Glutamatergic neuron (in vitro differentiated cells): ENCODE measurements around the gene MRTFB. TPM values are rescaled to one million over a fixed set of nuclear protein-coding genes. Genes with fewer than 3 reads are reported as not detected.
A peak's percentile ranks its signal among the peaks of the same experiment; 100 is the strongest.

ENCODE experiments used
- DNase-seq: peaks from one replicate; pipeline ENCODE4 v3.0.0; 2022
- H3K27ac Mint-ChIP-seq: one replicate; pipeline ENCODE4 v1.8.0; 2020; ENCODE audit warnings: mild to moderate bottlenecking, mixed read lengths, inconsistent platforms; ENCODE audit not compliant: unreplicated experiment
- H3K27me3 Mint-ChIP-seq: one replicate; pipeline ENCODE4 v1.8.0; 2020; ENCODE audit warnings: mild to moderate bottlenecking, moderate library complexity, mixed read lengths, inconsistent platforms; ENCODE audit not compliant: unreplicated experiment
- H3K36me3 Mint-ChIP-seq: one replicate; pipeline ENCODE4 v1.8.0; 2020; ENCODE audit warnings: mild to moderate bottlenecking, mixed read lengths, inconsistent platforms; ENCODE audit not compliant: unreplicated experiment
- H3K4me1 Mint-ChIP-seq: one replicate; pipeline ENCODE4 v1.8.0; 2020; ENCODE audit warnings: mild to moderate bottlenecking, low read depth, mixed read lengths, inconsistent platforms; ENCODE audit not compliant: unreplicated experiment
- H3K4me3 Mint-ChIP-seq: one replicate; pipeline ENCODE4 v1.8.0; 2020; ENCODE audit warnings: mild to moderate bottlenecking, mixed read lengths, inconsistent platforms; ENCODE audit not compliant: unreplicated experiment
- H3K9me3 Mint-ChIP-seq: one replicate; pipeline ENCODE4 v1.8.0; 2020; ENCODE audit warnings: mild to moderate bottlenecking, moderate library complexity, mixed read lengths, inconsistent platforms; ENCODE audit not compliant: unreplicated experiment
- CTCF ChIP-seq: fragments of 200-600 bp; sonication (generic); IDR thresholded peaks from one replicate; pipeline ENCODE4 v1.5.0; 2021; ENCODE audit not compliant: partially characterized antibody, unreplicated experiment
- total RNA-seq: library from RNA; stranded (reverse); fragmentation: NEBNext Ultra II Directional; extraction: Animal tissue kit (Norgen Biotek cat#: 25700); gene quantifications from one replicate; pipeline ENCODE4 v1.2.1, GENCODE V29; 2021; ENCODE audit not compliant: unreplicated experiment

MRTFB gene
- total RNA-seq, 1 donor from 2014 or later, result 29.6 TPM

- Mint-ChIP-seq H3K36me3 (no peaks in the 10 kb centered on the region), H3K9me3 (peaks cover 3% of the 10 kb centered on the region), H3K27me3 (peaks cover 5% of the 10 kb centered on the region), H3K4me3 (no peak overlapping the region), H3K4me1 (no peaks in the 10 kb centered on the region), H3K27ac (no peak overlapping the region)
- no peak for TF ChIP-seq CTCF
- no peak for DNase-seq
These were observed 7.2 kb upstream of the MRTFB start for GRCh38 chr16:14063618-14064581.

- peak overlapping the region; percentile 84 for H3K4me3 Mint-ChIP-seq
- peaks cover 3% of the 10 kb centered on the region for H3K9me3 Mint-ChIP-seq
- TF ChIP-seq CTCF, result no peak
- H3K27ac Mint-ChIP-seq, result no peak overlapping the region
- no peak for DNase-seq
- peaks cover 2% of the 10 kb centered on the region for H3K4me1 Mint-ChIP-seq
- no peaks in the 10 kb centered on the region for H3K36me3 Mint-ChIP-seq
- H3K27me3 Mint-ChIP-seq, result peaks cover 2% of the 10 kb centered on the region
These were observed 1.3 kb upstream of the MRTFB start for GRCh38 chr16:14069818-14070217.

GRCh38 chr16:14070555-14070876 is 603 bp upstream of the MRTFB start:
- Mint-ChIP-seq H3K27me3 (peaks cover 2% of the 10 kb centered on the region), H3K36me3 (no peaks in the 10 kb centered on the region), H3K27ac (no peak overlapping the region), H3K4me1 (peaks cover 2% of the 10 kb centered on the region), H3K9me3 (peaks cover 3% of the 10 kb centered on the region), H3K4me3 (peak overlapping the region; percentile 84)
- DNase-seq, result no peak
- TF ChIP-seq CTCF, result no peak

- DNase-seq, result no peak
- H3K9me3 Mint-ChIP-seq, result peaks cover 1% of the 10 kb centered on the region
- peak overlapping the region; percentile 70 for H3K27ac Mint-ChIP-seq
- H3K4me3 Mint-ChIP-seq, result peak overlapping the region; percentile 90
- no peaks in the 10 kb centered on the region for H3K27me3 Mint-ChIP-seq
- H3K36me3 Mint-ChIP-seq, result no peaks in the 10 kb centered on the region
- peaks cover 2% of the 10 kb centered on the region for H3K4me1 Mint-ChIP-seq
- TF ChIP-seq CTCF, result no peak
These were observed 605 bp downstream of the MRTFB start for GRCh38 chr16:14071576-14072271.

GRCh38 chr16:14072360-14072759 is 1.2 kb downstream of the MRTFB start:
- no peaks in the 10 kb centered on the region for H3K36me3 Mint-ChIP-seq
- TF ChIP-seq CTCF, result no peak
- H3K9me3 Mint-ChIP-seq, result peaks cover 1% of the 10 kb centered on the region
- H3K4me1 Mint-ChIP-seq, result peaks cover 2% of the 10 kb centered on the region
- no peak for DNase-seq
- H3K27me3 Mint-ChIP-seq, result no peaks in the 10 kb centered on the region
- H3K4me3 Mint-ChIP-seq, result peak overlapping the region; percentile 90
- H3K27ac Mint-ChIP-seq, result peak overlapping the region; percentile 70
